Pancreas (tissue), 10 donors: ENCODE data around the gene ZNF438. TPM values are rescaled to one million over a fixed set of nuclear protein-coding genes. Genes with fewer than 3 reads are reported as not detected.

Experiments
- ATAC-seq, 4 donors: fragments of 200-7000 bp; cut with Tn5 transposase; one replicate each; pipeline versions ENCODE4 v1.8.0 to v1.9.1; 2020; ENCODE audit warnings: mild to moderate bottlenecking in 4 of 4, moderate library complexity in 4 of 4
- DNase-seq, 6 donors: peaks; one replicate each; pipeline ENCODE4 v3.0.0-alpha.2; 2020
- FAIRE-seq: peaks from 2 replicates; lab custom pipeline; 2012; peaks lifted over from hg19 to GRCh38; lab: Jason Lieb, UNC
- H3K27ac ChIP-seq, 4 donors: fragments of 200-600 bp; sonication (generic); 1 replicate in 3 of 4; 2 replicates in 1 of 4; pipeline versions ENCODE4 v1.5.0 to v1.8.0; 2020
- H3K27me3 ChIP-seq, 4 donors: fragments of 200-600 bp; one replicate each; pipeline ENCODE4 v1.8.0; 2021
- H3K36me3 ChIP-seq, 3 donors: fragments of 200-600 bp; sonication (generic) in 1 of 3; one replicate each; pipeline versions ENCODE4 v1.5.0 to v1.8.0; 2020 to 2021
- H3K4me1 ChIP-seq, 3 donors: fragments of 200-600 bp; one replicate each; pipeline ENCODE4 v1.8.0; 2021
- H3K4me3 ChIP-seq, 4 donors: fragments of 200-600 bp; sonication (generic) in 2 of 4; one replicate each; pipeline versions ENCODE4 v1.5.0 to v1.8.0; 2020 to 2021
- H3K9me3 ChIP-seq, 4 donors: fragments of 200-600 bp; one replicate each; pipeline ENCODE4 v1.8.0; 2021
- CTCF ChIP-seq, 4 donors: fragments of 200-600 bp; sonication (generic) in 3 of 4; IDR thresholded peaks; one replicate each; pipeline versions ENCODE4 v1.5.0 to v1.8.0; 2021; ENCODE audit warnings: antibody characterized with exemption in 4 of 4
- WGBS, 2 donors: extraction: QIAGEN DNeasy Blood & Tissue Kit; methylation state at CpG; one replicate each; pipeline ENCODE4 v1.1.7; 2013; 5-methylcytosine and 5-hydroxymethylcytosine counted together
- intact Hi-C, 3 donors: fragments of 100-400 bp; cut with DNase I; formaldehyde crosslinking; loops; one replicate each; pipeline versions ENCODE4 v1.11.1 to v1.14.2; 2022
- polyA plus RNA-seq, 2 donors: library from polyadenylated mRNA; stranded (reverse); fragments of 200-250 nt; gene quantifications; one replicate each; pipeline ENCODE4 v1.2.3, GENCODE V29; 2013
- total RNA-seq, 6 donors: library from RNA; stranded (reverse); fragmentation: NEBNext Ultra II Directional in 4 of 6; extraction: Animal tissue kit (Norgen Biotek cat#: 25700) in 4 of 6; gene quantifications; one replicate each; pipeline versions ENCODE4 v1.2.1 to v1.2.4, GENCODE V29; 2021 to 2023
- donor health status: healthy with polysubstance abuse.
- donor health status: DM: no; HTN: no; CAD: no; lungs with moderate emphysema.
- donor health status: DM: no; HTN: no; CAD: no.
- donor health status: control.
- donor health status: control.
- donor health status: Bipolar disorder and iron deficiency.
- donor health status: DM: yes; HTN: yes; CAD: no.
- donor health status: DM: no; HTN: no; CAD: no.
- donor health status: DM: no; HTN: no; CAD: no.
- donor health status: DM: yes; HTN: yes; CAD: no.

Gene ZNF438
- total and polyA plus RNA-seq, 8 donors: 1.5 to 4.8 (median 2.5) TPM

GRCh38 chr10:30970760-30971460, 60.8 kb downstream of the ZNF438 start:
- Histone ChIP-seq H3K27me3 (no peaks in the 10 kb centered on the region), H3K27ac (no peak overlapping the region), H3K9me3 (no peaks in the 10 kb centered on the region), H3K4me3 (no peak overlapping the region), H3K4me1 (no peaks in the 10 kb centered on the region), H3K36me3 (no peaks in the 10 kb centered on the region)
- ATAC-seq: no peak
- FAIRE-seq: no peak
- 87 to 93% methylated on average over 4 of the region's 4 CpGs for whole genome bisulfite sequencing, 2 donors
- TF ChIP-seq CTCF (IDR thresholded peaks at IDR 0.05): no peak
- no peak for DNase-seq
- intact Hi-C loops: no loop called here

GRCh38 chr10:30968711-30969110, 63.0 kb downstream of the ZNF438 start:
- no peaks in the 10 kb centered on the region for H3K36me3 ChIP-seq
- H3K4me1 ChIP-seq: no peaks in the 10 kb centered on the region
- FAIRE-seq (no peak), ATAC-seq (no peak), DNase-seq (no peak)
- no peak overlapping the region for H3K27ac ChIP-seq
- 90 to 95% methylated on average over 3 of the region's 3 CpGs for WGBS, 2 donors
- H3K4me3 ChIP-seq: no peak overlapping the region
- TF ChIP-seq CTCF (IDR thresholded peaks at IDR 0.05): no peak
- H3K27me3 ChIP-seq: no peaks in the 10 kb centered on the region
- H3K9me3 ChIP-seq: no peaks in the 10 kb centered on the region
- intact Hi-C loops: no loop called here

- Histone ChIP-seq H3K27ac (no peak overlapping the region), H3K36me3 (no peaks in the 10 kb centered on the region), H3K4me3 (no peak overlapping the region), H3K27me3 (no peaks in the 10 kb centered on the region), H3K4me1 (no peaks in the 10 kb centered on the region), H3K9me3 (no peaks in the 10 kb centered on the region)
- ATAC-seq (no peak), DNase-seq (no peak), FAIRE-seq (no peak)
- intact Hi-C loops: no loop called here
- 74 to 75% methylated on average over 6 of the region's 6 CpGs for WGBS, 2 donors
- no peak for TF ChIP-seq CTCF (IDR thresholded peaks at IDR 0.05)
Observed at GRCh38 chr10:30967650-30968410, 63.8 kb downstream of the ZNF438 start.

GRCh38 chr10:30963992-30964930, 67.4 kb downstream of the ZNF438 start:
- no peak for ATAC-seq
- intact Hi-C loops: no loop called here
- H3K27ac ChIP-seq: no peak overlapping the region
- no peak for DNase-seq
- H3K4me1 ChIP-seq: no peaks in the 10 kb centered on the region
- H3K36me3 ChIP-seq: no peaks in the 10 kb centered on the region
- no peak overlapping the region for H3K4me3 ChIP-seq
- 36 to 40% methylated on average over 6 of the region's 6 CpGs for WGBS, 2 donors
- no peaks in the 10 kb centered on the region for H3K27me3 ChIP-seq
- FAIRE-seq: no peak
- H3K9me3 ChIP-seq: no peaks in the 10 kb centered on the region
- no peak for TF ChIP-seq CTCF (IDR thresholded peaks at IDR 0.05)
